GM12873 (cell line): ENCODE measurements around the gene RUNDC1.

ENCODE experiments used
- CTCF ChIP-seq: IDR thresholded peaks from 2 replicates; pipeline ENCODE4 v1.5.1; 2012; ENCODE audit warnings: low read depth, mild to moderate bottlenecking, moderate library complexity, low read length, control low read depth; ENCODE audit not compliant: insufficient read depth; ENCODE audit errors: missing control alignments

Gene RUNDC1

GRCh38 chr17:43024407-43025289 is 44.3 kb downstream of the RUNDC1 start, which contains the start of gene RND2:
Gene RND2, plus strand, starts transcription at chr17:43025231. Its CDS starts 117 bp downstream, at chr17:43025348.
- TF ChIP-seq CTCF = peak; percentile 83

GRCh38 chr17:43025290-43025657 is 44.9 kb downstream of the RUNDC1 start:
- TF ChIP-seq CTCF = no peak

- TF ChIP-seq CTCF = no peak
Measured at GRCh38 chr17:43025766-43026537, 45.6 kb downstream of the RUNDC1 start.

GRCh38 chr17:43026595-43026994 is 46.2 kb downstream of the RUNDC1 start:
- no peak for TF ChIP-seq CTCF

GRCh38 chr17:43027091-43028032 is 47.0 kb downstream of the RUNDC1 start:
- no peak for TF ChIP-seq CTCF

GRCh38 chr17:43028221-43028861 is 48.0 kb downstream of the RUNDC1 start:
- TF ChIP-seq CTCF = no peak
